IMR-90 (cell line): ENCODE measurements around the gene FH. TPM values are rescaled to one million over a fixed set of nuclear protein-coding genes. Genes with fewer than 3 reads are reported as not detected.

ENCODE experiments used
- ATAC-seq: fragments of 200-7000 bp; cut with Tn5 transposase; 2 replicates; pipeline ENCODE4 v1.9.1; 2020; ENCODE audit warnings: low read depth, mild to moderate bottlenecking, moderate library complexity
- BruUV-seq: library from RNA; stranded (reverse); fragments of 400-500 nt; replicated peaks from 2 replicates; lab custom pipeline; 2021; lab: Mats Ljungman, UMichigan
- CTCF ChIA-PET: fragments of 300-600 bp; formaldehyde crosslinking; extraction: SDS; loops from one replicate; lab custom pipeline; 2021; ENCODE audit warnings: antibody characterized with exemption; lab: Yijun Ruan, JAX
- POLR2A ChIA-PET: fragments of 300-600 bp; sonication (Branson Sonifier 250); formaldehyde crosslinking; loops from one replicate; lab custom pipeline; 2022; ENCODE audit warnings: antibody characterized with exemption; ENCODE audit not compliant: unreplicated experiment; lab: Charles Lee
- DNase-seq: peaks from one replicate; pipeline ENCODE4 v3.0.0; 2013
- H2AFZ ChIP-seq: replicated peaks from 2 replicates; pipeline ENCODE3; 2013; ENCODE audit warnings: low read length, mild to moderate bottlenecking; ENCODE audit not compliant: poor library complexity
- H2AK5ac ChIP-seq: 2 replicates; pipeline ENCODE4 v1.6.1; 2013; ENCODE audit warnings: low read depth, low read length, inconsistent platforms
- H2AK9ac ChIP-seq: replicated peaks from 2 replicates; pipeline ENCODE3; 2013; ENCODE audit warnings: mild to moderate bottlenecking, low read depth, low read length, moderate library complexity; ENCODE audit not compliant: poor library complexity
- H2BK120ac ChIP-seq: 2 replicates; pipeline ENCODE4 v1.6.1; 2013; ENCODE audit warnings: low read depth, low read length, inconsistent platforms
- H2BK15ac ChIP-seq: 3 replicates; pipeline ENCODE4 v1.6.1; 2013; ENCODE audit warnings: low read depth, low read length, inconsistent platforms
- H2BK20ac ChIP-seq: 2 replicates; pipeline ENCODE4 v1.6.1; 2013; ENCODE audit warnings: low read depth, mild to moderate bottlenecking, inconsistent platforms, low read length, moderate library complexity
- H2BK5ac ChIP-seq: 2 replicates; pipeline ENCODE4 v1.6.1; 2013; ENCODE audit warnings: mild to moderate bottlenecking, low read depth, low read length, inconsistent platforms; ENCODE audit not compliant: poor library complexity, severe bottlenecking
- H3K14ac ChIP-seq: replicated peaks from 2 replicates; pipeline ENCODE4 v1.6.1; 2013; ENCODE audit warnings: low read depth, low read length, inconsistent platforms
- H3K18ac ChIP-seq: 2 replicates; pipeline ENCODE4 v1.6.1; 2013; ENCODE audit warnings: low read depth, low read length, control low read depth
- H3K23ac ChIP-seq: 2 replicates; pipeline ENCODE4 v1.6.1; 2013; ENCODE audit warnings: low read depth, low read length, inconsistent platforms
- H3K27ac ChIP-seq: 2 replicates; pipeline ENCODE4 v1.5.1; 2013; ENCODE audit warnings: mild to moderate bottlenecking, control low read depth, low read length; ENCODE audit not compliant: insufficient read depth
- H3K27me3 ChIP-seq: 2 replicates; pipeline ENCODE4 v1.6.1; 2013; ENCODE audit warnings: low read length; ENCODE audit not compliant: control insufficient read depth, insufficient read depth
- H3K36me3 ChIP-seq: 2 replicates; pipeline ENCODE4 v1.6.1; 2013; ENCODE audit warnings: low read length, mixed read lengths; ENCODE audit not compliant: control insufficient read depth, insufficient read depth
- H3K4ac ChIP-seq: 2 replicates; pipeline ENCODE4 v1.6.1; 2013; ENCODE audit warnings: low read depth, low read length, inconsistent platforms
- H3K4me1 ChIP-seq: 2 replicates; pipeline ENCODE4 v1.6.1; 2013; ENCODE audit warnings: low read length, mixed read lengths; ENCODE audit not compliant: control insufficient read depth, insufficient read depth
- H3K4me2 ChIP-seq: 2 replicates; pipeline ENCODE4 v1.6.1; 2013; ENCODE audit warnings: low read depth, mild to moderate bottlenecking, control low read depth, low read length, moderate library complexity
- H3K4me3 ChIP-seq: 2 replicates; pipeline ENCODE4 v1.5.1; 2013; ENCODE audit warnings: low read depth, mild to moderate bottlenecking, control low read depth, low read length, moderate library complexity; ENCODE audit not compliant: insufficient read depth
- H3K56ac ChIP-seq: 2 replicates; pipeline ENCODE4 v1.6.1; 2013; ENCODE audit warnings: low read length, inconsistent platforms; ENCODE audit not compliant: insufficient read depth; ENCODE audit errors: extremely low read depth
- H3K79me1 ChIP-seq, 2 experiments: 2 replicates each; pipeline ENCODE4 v1.6.1; 2013; ENCODE audit warnings: low read length in 2 of 2, inconsistent platforms in 1 of 2, low read depth in 1 of 2
- H3K9ac ChIP-seq: 2 replicates; pipeline ENCODE4 v1.6.1; 2013; ENCODE audit warnings: low read depth, low read length, control low read depth
- H3K9me1 ChIP-seq: 2 replicates; pipeline ENCODE4 v1.6.1; 2013; ENCODE audit warnings: low read length, inconsistent platforms; ENCODE audit not compliant: insufficient read depth
- H3K9me3 ChIP-seq: 2 replicates; pipeline ENCODE4 v1.6.1; 2013; ENCODE audit warnings: low read length; ENCODE audit not compliant: control insufficient read depth, insufficient read depth
- H4K20me1 ChIP-seq: 2 replicates; pipeline ENCODE4 v1.6.1; 2013; ENCODE audit warnings: low read length, inconsistent platforms; ENCODE audit not compliant: insufficient read depth
- H4K5ac ChIP-seq: 2 replicates; pipeline ENCODE4 v1.6.1; 2013; ENCODE audit warnings: mild to moderate bottlenecking, low read depth, low read length, control low read depth
- H4K8ac ChIP-seq, 2 experiments: 2 replicates each; pipeline ENCODE4 v1.6.1; 2013; ENCODE audit warnings: low read depth in 2 of 2, low read length in 2 of 2, control low read depth in 1 of 2, inconsistent platforms in 1 of 2
- H4K91ac ChIP-seq: 2 replicates; pipeline ENCODE4 v1.6.1; 2013; ENCODE audit warnings: low read depth, low read length, inconsistent platforms; ENCODE audit not compliant: insufficient read depth
- MXI1 ChIP-seq: IDR thresholded peaks from 2 replicates; pipeline ENCODE4 v1.6.1; 2012; ENCODE audit warnings: low read depth, mild to moderate bottlenecking, low read length, moderate library complexity, borderline replicate concordance
- WGBS, 2 experiments: methylation state at CpG; one replicate each; pipeline versions ENCODE4 v1.1.5 to v1.1.7; 2013; ENCODE audit warnings: missing lambda C conversion rate in 2 of 2; ENCODE audit not compliant: insufficient read length in 1 of 2; ENCODE audit errors: extremely low coverage in 2 of 2; 5-methylcytosine and 5-hydroxymethylcytosine counted together
- dilution Hi-C: fragments of 300-500 bp; cut with HindIII; formaldehyde crosslinking; loops from one replicate; pipeline ENCODE4 v1.14.3; 2018; ENCODE audit warnings: low sequenced_read_pairs; ENCODE audit not compliant: unreplicated experiment
- in situ Hi-C: fragments of 300-500 bp; cut with MboI; formaldehyde crosslinking; loops from 3 replicates; pipeline ENCODE4 v1.14.3; 2019; ENCODE audit warnings: low sequenced_read_pairs, inconsistent platforms, mixed read lengths
- intact Hi-C: fragments of 100-400 bp; cut with micrococcal nuclease; formaldehyde crosslinking; loops from 2 replicates; pipeline ENCODE4 v1.10.0; 2022
- polyA plus RNA-seq, 3 experiments: library from polyadenylated mRNA; depleted of rRNA; stranded (reverse); fragments of >200 nt; gene quantifications; 2 replicates each; pipeline ENCODE4 v1.2.3, GENCODE V29; 2012; ENCODE audit warnings: low replicate concordance in 1 of 3
- total RNA-seq: library from RNA; depleted of rRNA; stranded (reverse); fragments of >200 nt; gene quantifications from 2 replicates; pipeline ENCODE4 v1.2.3, GENCODE V29; 2012

The FH gene
- total and polyA plus RNA-seq, 2 of the 4 experiments (the other 2 are of a cell fraction), result 75.5 to 78.7 TPM

GRCh38 chr1:241532864-241533263 is 13.3 kb upstream of the FH start:
- CTCF ChIA-PET, result interaction anchor here (1.3 kb wide), 1 partner anchor 465 kb away, joined by 6 read pairs; the partner anchor contains the start of gene MAP1LC3C
- Histone ChIP-seq H3K56ac (no peak overlapping the region), H4K5ac (no peak overlapping the region), H3K4me3 (no peak overlapping the region), H3K36me3 (no peaks in the 10 kb centered on the region), H4K91ac (no peak overlapping the region), H3K4me2 (no peak overlapping the region), H3K18ac (no peak overlapping the region), H3K4ac (no peak overlapping the region), H4K20me1 (no peaks in the 10 kb centered on the region), H3K79me1 (no peaks in the 10 kb centered on the region), H2AK9ac (no peak overlapping the region), H4K8ac (no peak overlapping the region), H2BK15ac (no peak overlapping the region), H2AFZ (no peak overlapping the region), H2BK120ac (no peak overlapping the region), H2BK20ac (no peak overlapping the region), H3K9me3 (no peaks in the 10 kb centered on the region), H3K9me1 (no peaks in the 10 kb centered on the region), H3K14ac (no peak overlapping the region), H3K27ac (no peak overlapping the region), H2AK5ac (no peak overlapping the region), H3K9ac (no peak overlapping the region), H2BK5ac (no peak overlapping the region), H3K27me3 (peaks cover 9% of the 10 kb centered on the region), H3K23ac (no peak overlapping the region), H3K4me1 (no peaks in the 10 kb centered on the region)
- ATAC-seq (no peak), DNase-seq (no peak)
- dilution Hi-C loops (no loop called here), intact Hi-C loops (loop anchor here (2.0 to 10.0 kb wide), 4 partner anchors 78 to 1792 kb away; partner anchors contain the start of gene MAP1LC3C), in situ Hi-C loops (loop anchor here (25.0 kb wide), 1 partner anchor 454 kb away; the partner anchor contains the start of gene MAP1LC3C)
- POLR2A ChIA-PET, result no interaction called here
- no TSS peak for BruUV-seq
- WGBS, 2 experiments, result no CpG with 5 or more reads among the region's 7 CpGs
- TF ChIP-seq MXI1, result no peak
